Transverse colon (tissue), 4 donors: ENCODE results near the gene SAMD15. TPM values are rescaled to one million over a fixed set of nuclear protein-coding genes. Genes with fewer than 3 reads are reported as not detected.

Source experiments
- DNase-seq: peaks from one replicate; pipeline ENCODE4 v3.0.0-alpha.2; 2019
- H3K27ac ChIP-seq, 4 donors: fragments of 200-600 bp; sonication (generic); 2 replicates each; pipeline ENCODE4 v1.5.1; 2016 to 2018; ENCODE audit warnings: inconsistent platforms in 4 of 4
- H3K27me3 ChIP-seq: fragments of 200-600 bp; sonication (generic); 2 replicates; pipeline ENCODE4 v1.5.1; 2017; ENCODE audit warnings: inconsistent platforms
- H3K36me3 ChIP-seq, 4 donors: fragments of 200-600 bp; sonication (generic); 2 replicates each; pipeline ENCODE4 v1.5.1; 2017 to 2019; ENCODE audit warnings: inconsistent platforms in 4 of 4
- H3K4me1 ChIP-seq, 4 donors: fragments of 200-600 bp; sonication (generic); 2 replicates each; pipeline ENCODE4 v1.5.1; 2017 to 2020; ENCODE audit warnings: inconsistent platforms in 4 of 4
- H3K4me3 ChIP-seq, 4 donors: fragments of 200-600 bp; sonication (generic); 1 replicate in 1 of 4; 2 replicates in 3 of 4; pipeline versions ENCODE4 v1.5.1 to v1.6.1; 2017 to 2019; ENCODE audit warnings: inconsistent platforms in 4 of 4
- H3K9me3 ChIP-seq, 2 donors: fragments of 200-600 bp; sonication (generic); 2 replicates each; pipeline ENCODE4 v1.5.1; 2017 to 2019; ENCODE audit warnings: inconsistent platforms in 2 of 2
- CTCF ChIP-seq, 5 experiments: fragments of 200-600 bp in 3 of 5; fragments of 450-650 bp in 2 of 5; sonication (generic) in 3 of 5; IDR thresholded peaks; 1 replicate in 2 of 5; 2 replicates in 3 of 5; pipeline ENCODE4 v1.5.1; 2016 to 2017; ENCODE audit warnings: antibody characterized with exemption in 5 of 5, inconsistent platforms in 3 of 5, mild to moderate bottlenecking in 2 of 5, moderate library complexity in 1 of 5
- EP300 ChIP-seq: sonication (generic); formaldehyde crosslinking; IDR thresholded peaks from one replicate; pipeline ENCODE4 v1.6.1; 2017; ENCODE audit warnings: antibody characterized with exemption, low read depth
- POLR2A ChIP-seq: fragments of 450-650 bp; IDR thresholded peaks from one replicate; pipeline ENCODE4 v1.6.1; 2016; ENCODE audit warnings: antibody characterized with exemption, mild to moderate bottlenecking, moderate library complexity
- POLR2AphosphoS5 ChIP-seq, 3 donors: sonication (generic); formaldehyde crosslinking; IDR thresholded peaks; one replicate each; pipeline ENCODE4 v1.6.1; 2016; ENCODE audit warnings: antibody characterized with exemption in 3 of 3
- WGBS, 2 donors: methylation state at CpG; one replicate each; pipeline ENCODE4 v1.1.5; 2018; ENCODE audit warnings: low coverage in 1 of 2; 5-methylcytosine and 5-hydroxymethylcytosine counted together
- in situ Hi-C, 4 donors: fragments of 200-750 bp; cut with MboI; loops; one replicate each; pipeline versions ENCODE4 v1.15.0 to v1.15.1; 2017; ENCODE audit warnings: low sequenced_read_pairs in 3 of 4, low pct_ligation_motif_present in 1 of 4, low pct_unique_long_range_greater_than_20kb in 1 of 4
- intact Hi-C: fragments of 100-400 bp; cut with DNase I; formaldehyde crosslinking; loops from one replicate; pipeline ENCODE4 v1.15.1; 2023; ENCODE audit warnings: low total_unique reads
- total RNA-seq, 4 donors: library from RNA; depleted of rRNA; stranded (reverse); fragments of >200 nt; gene quantifications; one replicate each; pipeline ENCODE4 v1.1.0, GENCODE V29; 2016

SAMD15 gene
- total RNA-seq, 4 donors from 2014 or later, result 0.16 to 0.41 TPM; not detected in 2

GRCh38 chr14:77359626-77360025 is 17.6 kb upstream of the SAMD15 start:
- no peaks in the 10 kb centered on the region for H3K36me3 ChIP-seq
- TF ChIP-seq POLR2A, result no peak
- TF ChIP-seq EP300, result no peak
- no peak for TF ChIP-seq POLR2AphosphoS5 (IDR thresholded peaks at IDR 0.05)
- TF ChIP-seq CTCF (IDR thresholded peaks at IDR 0.05), result no peak
- intact Hi-C loops, result no loop called here
- H3K4me1 ChIP-seq, result no peaks in the 10 kb centered on the region
- H3K9me3 ChIP-seq, result no peaks in the 10 kb centered on the region
- in situ Hi-C loops, result no loop called here
- WGBS, 2 donors, result 80 to 93% methylated on average over 1 of the region's 1 CpG
- DNase-seq, result no peak
- H3K27ac ChIP-seq, result no peak overlapping the region
- no peaks in the 10 kb centered on the region for H3K27me3 ChIP-seq
- no peak overlapping the region for H3K4me3 ChIP-seq

- intact Hi-C loops, result no loop called here
- Histone ChIP-seq H3K9me3 (no peaks in the 10 kb centered on the region), H3K4me3 (no peak overlapping the region), H3K27ac (no peak overlapping the region), H3K27me3 (no peaks in the 10 kb centered on the region), H3K36me3 (no peaks in the 10 kb centered on the region), H3K4me1 (no peaks in the 10 kb centered on the region)
- WGBS, 2 donors, result 71 to 92% methylated on average over 1 to 3 of the region's 3 CpGs
- TF ChIP-seq CTCF (IDR thresholded peaks at IDR 0.05) (no peak), POLR2AphosphoS5 (IDR thresholded peaks at IDR 0.05) (no peak), POLR2A (no peak), EP300 (no peak)
- no peak for DNase-seq
- in situ Hi-C loops, result no loop called here
Observed at GRCh38 chr14:77364146-77364545, 13.0 kb upstream of the SAMD15 start.

GRCh38 chr14:77369285-77369684 is 7.9 kb upstream of the SAMD15 start:
- Histone ChIP-seq H3K36me3 (no peaks in the 10 kb centered on the region), H3K4me1 (no peaks in the 10 kb centered on the region), H3K27ac (no peak overlapping the region), H3K9me3 (no peaks in the 10 kb centered on the region), H3K4me3 (no peak overlapping the region), H3K27me3 (no peaks in the 10 kb centered on the region)
- DNase-seq, result no peak
- intact Hi-C loops, result no loop called here
- TF ChIP-seq EP300 (no peak), POLR2AphosphoS5 (IDR thresholded peaks at IDR 0.05) (no peak), POLR2A (no peak)
- WGBS, 2 donors, result 63% methylated on average over 1 of the region's 1 CpG; no CpG with 5 or more reads in 1 of the 2 donors
- in situ Hi-C loops, result no loop called here

GRCh38 chr14:77372304-77372841 is 4.8 kb upstream of the SAMD15 start:
- H3K9me3 ChIP-seq, result no peaks in the 10 kb centered on the region
- H3K4me1 ChIP-seq, result peaks cover 0 to 18% (median 12%) of the 10 kb centered on the region in 4 donors
- H3K36me3 ChIP-seq, result no peaks in the 10 kb centered on the region
- H3K4me3 ChIP-seq, result no peak overlapping the region
- intact Hi-C loops, result no loop called here
- TF ChIP-seq CTCF (IDR thresholded peaks at IDR 0.05) (no peak), POLR2AphosphoS5 (IDR thresholded peaks at IDR 0.05) (no peak), EP300 (no peak), POLR2A (no peak)
- no peaks in the 10 kb centered on the region for H3K27me3 ChIP-seq
- in situ Hi-C loops, result no loop called here
- WGBS, 2 donors, result 52 to 57% methylated on average over 4 of the region's 4 CpGs
- no peak for DNase-seq
- no peak overlapping the region for H3K27ac ChIP-seq
